Calu3 (cell line): Measurements from ENCODE around the gene ZBTB7B. TPM values are rescaled to one million over a fixed set of nuclear protein-coding genes. Genes with fewer than 3 reads are reported as not detected.

ENCODE experiments used
- BruUV-seq: library from RNA; stranded (reverse); fragments of 400-500 nt; replicated peaks from 2 replicates; lab custom pipeline; 2021; lab: Mats Ljungman, UMichigan
- CTCF ChIA-PET: fragments of 300-600 bp; sonication (Branson Sonifier 250); formaldehyde crosslinking; loops from one replicate; lab custom pipeline; 2022; ENCODE audit warnings: antibody characterized with exemption; lab: Charles Lee
- DNase-seq: peaks from one replicate; pipeline ENCODE4 v3.0.0; 2022
- H3K27ac Mint-ChIP-seq: one replicate; pipeline ENCODE4 v1.8.0; 2022; ENCODE audit warnings: mixed read lengths; ENCODE audit not compliant: unreplicated experiment
- H3K27me3 Mint-ChIP-seq: one replicate; pipeline ENCODE4 v1.8.0; 2022; ENCODE audit warnings: mixed read lengths; ENCODE audit not compliant: unreplicated experiment
- H3K36me3 Mint-ChIP-seq: one replicate; pipeline ENCODE4 v1.8.0; 2022; ENCODE audit warnings: mild to moderate bottlenecking, moderate library complexity, mixed read lengths; ENCODE audit not compliant: insufficient read depth, unreplicated experiment
- H3K4me1 Mint-ChIP-seq: one replicate; pipeline ENCODE4 v1.8.0; 2022; ENCODE audit warnings: mild to moderate bottlenecking, low read depth, mixed read lengths; ENCODE audit not compliant: unreplicated experiment
- H3K4me3 Mint-ChIP-seq: one replicate; pipeline ENCODE4 v1.8.0; 2022; ENCODE audit warnings: mild to moderate bottlenecking, low read depth, moderate library complexity, mixed read lengths; ENCODE audit not compliant: unreplicated experiment
- H3K9me3 Mint-ChIP-seq: one replicate; pipeline ENCODE4 v1.8.0; 2022; ENCODE audit warnings: low read depth, mixed read lengths; ENCODE audit not compliant: unreplicated experiment
- intact Hi-C: fragments of 100-400 bp; cut with micrococcal nuclease; formaldehyde crosslinking; loops from one replicate; pipeline ENCODE4 v1.10.0; 2022; ENCODE audit not compliant: unreplicated experiment
- total RNA-seq: library from RNA; stranded (reverse); gene quantifications from 2 replicates; pipeline ENCODE4 v1.2.3, GENCODE V29; 2022
- TF ChIP-seq, protein P1 (sequence below): fragments of 200-600 bp; IDR thresholded peaks from one replicate; pipeline ENCODE4 v1.8.0; 2022; ENCODE audit warnings: antibody characterized with exemption; ENCODE audit not compliant: unreplicated experiment

Gene ZBTB7B
- total RNA-seq, 1 experiment from 2014 or later = 64.7 TPM

DNA sequence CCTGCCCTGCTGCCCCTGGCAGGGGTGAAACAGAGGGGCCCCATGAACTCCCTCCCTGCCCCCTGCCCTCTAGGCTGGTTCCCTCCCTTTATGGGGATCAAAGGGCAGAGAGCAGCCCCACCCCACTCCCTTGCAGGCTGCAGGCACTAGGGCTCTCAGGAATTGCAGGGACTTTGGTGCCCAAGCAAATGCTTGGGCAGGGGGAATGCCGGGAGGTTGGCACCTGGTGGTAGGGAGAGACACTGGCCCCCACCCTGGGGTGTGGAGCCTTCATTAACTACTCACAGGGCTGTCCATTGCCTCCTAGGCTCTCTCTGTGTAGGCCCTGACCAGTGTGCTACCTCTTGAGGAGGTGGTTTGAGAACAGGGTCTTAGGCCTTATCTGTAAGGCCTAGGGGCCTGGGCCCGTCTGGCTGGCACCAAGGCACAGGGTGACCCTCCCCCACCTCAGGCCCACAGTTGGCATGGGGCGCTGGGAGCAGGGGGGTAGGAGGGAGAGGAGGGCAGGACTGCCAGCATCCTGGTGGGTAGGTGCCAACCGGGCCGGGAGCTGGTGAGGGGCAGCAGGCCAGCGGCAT lies 4.7 kb downstream of the ZBTB7B start:
- H3K27me3 Mint-ChIP-seq = no peaks in the 10 kb centered on the region
- intact Hi-C loops = loop anchor here (10.0 kb wide), 1 partner anchor 47 kb away; the partner anchor contains the start of gene ADAM15
- peaks cover 34% of the 10 kb centered on the region for H3K4me1 Mint-ChIP-seq
- no peak overlapping the region for H3K4me3 Mint-ChIP-seq
- TF ChIP-seq, protein P1, sequence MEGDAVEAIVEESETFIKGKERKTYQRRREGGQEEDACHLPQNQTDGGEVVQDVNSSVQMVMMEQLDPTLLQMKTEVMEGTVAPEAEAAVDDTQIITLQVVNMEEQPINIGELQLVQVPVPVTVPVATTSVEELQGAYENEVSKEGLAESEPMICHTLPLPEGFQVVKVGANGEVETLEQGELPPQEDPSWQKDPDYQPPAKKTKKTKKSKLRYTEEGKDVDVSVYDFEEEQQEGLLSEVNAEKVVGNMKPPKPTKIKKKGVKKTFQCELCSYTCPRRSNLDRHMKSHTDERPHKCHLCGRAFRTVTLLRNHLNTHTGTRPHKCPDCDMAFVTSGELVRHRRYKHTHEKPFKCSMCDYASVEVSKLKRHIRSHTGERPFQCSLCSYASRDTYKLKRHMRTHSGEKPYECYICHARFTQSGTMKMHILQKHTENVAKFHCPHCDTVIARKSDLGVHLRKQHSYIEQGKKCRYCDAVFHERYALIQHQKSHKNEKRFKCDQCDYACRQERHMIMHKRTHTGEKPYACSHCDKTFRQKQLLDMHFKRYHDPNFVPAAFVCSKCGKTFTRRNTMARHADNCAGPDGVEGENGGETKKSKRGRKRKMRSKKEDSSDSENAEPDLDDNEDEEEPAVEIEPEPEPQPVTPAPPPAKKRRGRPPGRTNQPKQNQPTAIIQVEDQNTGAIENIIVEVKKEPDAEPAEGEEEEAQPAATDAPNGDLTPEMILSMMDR = no peak
- peaks cover 24% of the 10 kb centered on the region for H3K36me3 Mint-ChIP-seq
- no peak overlapping the region for H3K27ac Mint-ChIP-seq
- H3K9me3 Mint-ChIP-seq = no peaks in the 10 kb centered on the region
- no TSS peak for BruUV-seq
- DNase-seq = no peak
- CTCF ChIA-PET = interaction anchor here (1.0 to 2.6 kb wide), 2 partner anchors 10 to 11 kb away, joined by 3 to 11 read pairs; no protein-coding TSS in a partner anchor

DNA sequence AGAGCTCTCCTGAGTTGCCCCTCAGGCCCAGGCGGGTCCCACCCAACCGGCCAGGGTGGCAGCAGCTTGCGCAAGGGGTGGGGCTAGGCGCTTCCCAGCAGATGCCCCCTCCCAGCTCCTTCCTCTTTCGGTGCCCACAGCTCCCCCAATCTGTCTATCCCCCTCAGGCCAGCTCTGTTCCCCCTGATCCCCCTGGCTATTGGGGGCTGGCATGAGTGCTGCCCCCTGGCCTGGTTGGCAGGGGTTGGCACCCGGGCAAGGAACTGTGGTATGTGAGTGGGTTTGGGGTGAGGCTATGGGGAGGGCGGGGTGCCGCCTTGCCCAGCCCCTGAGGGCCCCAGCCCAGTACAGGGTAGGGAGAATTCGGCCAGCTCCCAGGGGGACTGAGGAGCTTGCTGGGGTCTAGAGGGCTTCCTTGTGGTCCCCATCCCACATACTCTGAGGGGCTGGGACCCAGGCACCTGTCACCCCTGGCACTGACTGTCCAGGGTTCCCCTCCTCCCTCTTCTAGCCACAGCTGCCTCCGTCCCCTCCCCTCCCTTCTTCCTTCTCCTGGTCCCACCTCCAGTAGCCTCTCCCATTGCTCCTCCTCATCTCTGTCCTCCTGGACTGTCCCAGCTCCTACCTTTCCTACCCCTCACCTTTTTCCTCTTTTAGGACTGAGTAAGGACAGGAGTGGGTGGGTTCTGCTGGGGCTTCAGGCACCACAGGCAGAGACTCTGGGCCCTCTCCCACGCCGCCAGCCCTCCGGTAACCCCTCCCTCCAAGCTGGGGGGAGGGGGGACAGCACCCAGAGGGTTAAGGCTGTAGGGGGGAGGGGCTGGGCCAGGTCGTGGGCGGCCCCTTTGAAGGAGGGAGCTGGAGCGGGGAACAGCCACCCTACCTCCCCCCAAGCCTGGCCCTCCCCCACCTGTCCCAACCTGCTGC lies 5.7 kb downstream of the ZBTB7B start:
- BruUV-seq = no TSS peak
- peaks cover 21% of the 10 kb centered on the region for H3K36me3 Mint-ChIP-seq
- H3K4me3 Mint-ChIP-seq = no peak overlapping the region
- intact Hi-C loops = loop anchor here (10.0 kb wide), 1 partner anchor 47 kb away; the partner anchor contains the start of gene ADAM15
- no peak for DNase-seq
- CTCF ChIA-PET = interaction anchor here (2.6 kb wide), 1 partner anchor 9 kb away, joined by 11 read pairs; no protein-coding TSS in a partner anchor
- TF ChIP-seq, protein P1 = no peak
- no peaks in the 10 kb centered on the region for H3K9me3 Mint-ChIP-seq
- no peak overlapping the region for H3K27ac Mint-ChIP-seq
- no peaks in the 10 kb centered on the region for H3K27me3 Mint-ChIP-seq
- peaks cover 41% of the 10 kb centered on the region for H3K4me1 Mint-ChIP-seq

DNA sequence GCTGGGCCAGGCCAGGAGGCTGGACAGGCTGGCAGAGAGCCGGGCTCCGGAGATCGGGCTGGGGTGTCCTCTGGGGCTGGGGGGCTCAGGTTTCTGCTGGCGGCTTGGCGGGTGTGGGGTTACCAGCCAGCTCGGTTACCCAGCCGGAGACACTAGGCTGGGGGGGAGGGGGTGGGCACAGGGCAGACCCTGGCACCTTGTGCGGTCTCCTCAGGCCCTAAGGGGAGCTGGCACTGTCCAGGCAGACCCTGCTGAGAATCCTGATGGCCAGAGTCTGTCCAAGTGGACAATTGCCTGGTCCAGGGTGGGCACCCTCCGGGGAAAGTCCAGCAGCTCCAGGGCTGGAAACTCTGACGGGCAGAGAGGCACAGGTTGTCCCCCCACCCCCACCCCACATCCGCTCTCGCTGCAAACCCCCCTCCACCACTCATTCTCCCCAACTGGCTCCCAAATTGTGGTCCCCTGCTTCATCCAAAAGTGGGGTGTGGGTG lies 6.7 kb downstream of the ZBTB7B start:
- BruUV-seq = no TSS peak
- DNase-seq = no peak
- H3K36me3 Mint-ChIP-seq = peaks cover 11% of the 10 kb centered on the region
- H3K27me3 Mint-ChIP-seq = no peaks in the 10 kb centered on the region
- no peak overlapping the region for H3K4me3 Mint-ChIP-seq
- peaks cover 39% of the 10 kb centered on the region for H3K4me1 Mint-ChIP-seq
- H3K27ac Mint-ChIP-seq = no peak overlapping the region
- CTCF ChIA-PET = no interaction called here
- TF ChIP-seq, protein P1 = no peak
- no peaks in the 10 kb centered on the region for H3K9me3 Mint-ChIP-seq
- intact Hi-C loops = loop anchor here (10.0 kb wide), 1 partner anchor 46 kb away; the partner anchor contains the start of gene ADAM15

DNA sequence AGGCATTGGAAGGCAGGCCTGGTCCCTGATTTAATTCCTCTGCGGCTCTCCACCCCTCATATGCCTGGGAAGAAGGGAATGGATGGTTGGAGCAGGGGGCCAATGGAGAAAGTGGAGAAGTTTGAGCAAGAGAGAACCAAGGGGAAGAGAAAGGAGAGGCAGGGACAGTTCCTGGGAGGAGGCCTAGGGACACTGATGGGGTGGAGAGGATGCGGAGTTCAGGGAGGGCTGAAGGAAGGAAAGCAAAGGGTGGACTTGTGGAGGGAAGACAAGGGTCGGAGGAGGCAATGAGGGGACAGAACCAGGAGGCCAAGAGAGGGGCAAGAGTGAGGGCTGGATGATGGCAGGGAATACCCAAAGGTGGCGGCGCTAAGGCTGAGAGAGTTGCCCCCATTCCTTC lies 7.1 kb downstream of the ZBTB7B start:
- H3K4me1 Mint-ChIP-seq = peaks cover 35% of the 10 kb centered on the region
- CTCF ChIA-PET = interaction anchor here (0.7 to 0.8 kb wide), 2 partner anchors 9 kb away, joined by 3 read pairs; no protein-coding TSS in a partner anchor
- H3K9me3 Mint-ChIP-seq = no peaks in the 10 kb centered on the region
- peaks cover 6% of the 10 kb centered on the region for H3K36me3 Mint-ChIP-seq
- TF ChIP-seq, protein P1 = no peak
- intact Hi-C loops = loop anchor here (10.0 kb wide), 1 partner anchor 45 kb away; the partner anchor contains the start of gene ADAM15
- no TSS peak for BruUV-seq
- no peak overlapping the region for H3K27ac Mint-ChIP-seq
- H3K4me3 Mint-ChIP-seq = no peak overlapping the region
- H3K27me3 Mint-ChIP-seq = no peaks in the 10 kb centered on the region
- DNase-seq = no peak
